Hippocampal formation (tissue), 2 donors: ENCODE measurements around the gene PRCP.

ENCODE experiments used
- DNase-seq, 2 donors: peaks; one replicate each; lab custom pipeline; 2025; lab: John Stamatoyannopoulos, UW

PRCP gene

DNA sequence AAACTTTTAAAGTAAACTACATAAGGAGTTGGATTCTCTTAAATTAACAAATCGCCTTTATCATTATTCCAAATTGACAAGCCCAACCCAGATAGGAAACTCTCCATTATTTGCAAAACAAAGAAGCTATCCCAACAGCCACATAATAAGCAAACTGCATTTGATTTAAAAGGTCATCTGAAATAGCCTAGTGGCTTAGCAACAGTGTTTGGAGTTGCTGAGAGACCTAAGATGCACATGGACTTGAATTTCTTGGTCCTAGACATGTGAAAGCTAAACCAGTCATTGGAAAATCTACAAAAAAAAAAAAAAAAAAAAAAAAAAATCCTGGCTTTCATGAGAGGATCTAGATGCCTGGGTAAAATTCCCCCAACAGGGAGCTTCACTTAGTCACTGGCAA, 69.5 kb downstream of the PRCP start:
- DNase-seq = no peak

DNA sequence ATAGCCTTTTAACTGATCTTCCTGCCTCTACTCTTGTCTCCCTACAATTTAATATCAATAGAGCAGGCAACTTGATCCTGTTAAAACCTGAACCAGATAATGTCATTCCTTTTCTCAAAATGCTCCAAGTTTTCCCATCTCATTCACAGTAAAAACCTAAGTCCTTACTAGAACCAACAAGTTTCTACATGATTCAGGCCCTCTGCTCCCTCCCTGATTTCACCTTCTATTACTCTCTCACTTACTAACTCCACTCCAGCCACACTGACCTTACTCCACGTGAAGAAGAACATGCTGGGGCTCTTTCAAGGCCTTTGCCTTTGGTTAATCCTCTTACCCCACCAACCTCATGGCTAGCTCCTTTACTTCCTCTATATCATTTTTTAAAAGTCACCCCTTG, 71.1 kb downstream of the PRCP start:
- no peak for DNase-seq

DNA sequence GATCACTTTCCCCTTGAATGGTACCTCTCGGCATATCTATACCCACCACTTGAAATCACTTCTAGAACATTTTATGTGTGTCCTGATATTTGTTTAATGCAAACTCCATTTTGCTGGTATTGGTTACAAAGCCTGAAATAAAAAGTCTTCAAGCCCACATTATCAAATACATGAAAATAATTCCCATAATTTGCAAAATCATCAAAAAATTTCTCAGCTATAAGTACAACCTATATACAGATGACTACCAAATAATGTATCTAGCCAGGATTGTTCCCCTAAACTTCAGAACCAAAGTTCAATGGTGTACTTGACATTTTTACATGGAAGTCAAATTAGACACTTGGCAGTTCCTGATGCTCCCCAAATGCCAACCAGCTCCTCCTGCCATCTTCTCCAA, 71.8 kb downstream of the PRCP start:
- DNase-seq = no peak

DNA sequence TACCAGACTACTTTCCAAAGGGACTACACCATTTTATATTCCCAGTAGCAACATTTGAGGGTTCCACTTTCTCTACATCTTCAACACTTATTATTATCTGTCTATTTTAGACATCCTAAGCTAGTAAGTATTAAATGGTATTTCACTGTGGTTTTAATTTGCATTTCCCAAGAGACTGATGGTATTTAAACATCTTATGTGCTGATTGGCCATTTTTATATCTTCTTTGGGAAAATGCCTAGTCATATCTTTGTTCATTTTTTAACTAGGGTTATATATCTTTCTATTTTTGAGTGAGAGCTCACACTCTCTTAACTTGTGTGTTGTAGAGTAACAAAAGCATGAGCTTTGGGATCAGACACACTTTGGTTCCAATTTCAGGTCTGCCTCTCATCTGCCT, 73.7 kb downstream of the PRCP start:
- no peak for DNase-seq

DNA sequence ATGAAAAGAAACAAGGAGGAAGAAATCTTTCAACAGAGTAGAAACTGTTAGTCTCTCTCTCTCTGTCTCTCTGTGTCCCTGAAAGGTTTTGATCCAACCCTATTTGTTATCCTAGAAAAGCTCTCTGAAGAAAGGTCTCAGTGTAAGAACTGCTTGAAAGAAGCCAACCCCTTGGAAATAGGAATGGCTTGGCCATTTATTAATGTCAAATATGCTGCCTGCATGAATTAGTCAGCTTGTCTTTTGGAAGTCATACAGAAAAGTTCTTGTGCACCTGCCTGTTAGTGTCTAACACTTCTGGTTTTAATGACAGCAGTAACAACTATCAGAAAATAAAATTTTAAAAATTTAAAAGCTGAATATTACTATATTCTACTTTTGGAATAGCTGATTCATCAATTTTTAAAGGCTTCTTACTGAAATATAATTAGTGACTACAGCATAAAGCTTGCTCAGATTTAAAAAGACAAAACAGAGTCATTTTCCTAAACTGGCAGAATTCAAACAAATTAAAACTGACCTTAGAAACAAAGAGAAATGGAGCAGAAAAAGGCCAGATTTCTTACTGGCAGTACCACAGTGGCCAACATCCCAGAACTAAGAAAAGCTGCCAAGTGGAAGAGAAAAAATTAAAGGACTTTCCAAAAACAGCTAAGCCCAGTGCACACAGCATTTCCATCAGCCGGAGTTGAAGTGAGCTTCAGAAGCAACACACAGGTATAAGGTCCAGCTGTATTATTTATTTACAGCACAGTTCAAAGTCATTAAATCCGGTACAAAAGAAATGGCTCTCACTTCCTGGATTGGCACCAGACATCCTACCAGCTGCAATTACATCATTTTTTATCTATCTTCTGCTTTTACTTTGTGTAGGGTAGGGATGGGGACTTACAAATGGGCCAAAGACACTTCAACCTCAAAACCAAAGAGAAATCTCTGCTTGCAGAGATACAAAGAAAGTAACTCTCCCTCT, 76.3 kb downstream of the PRCP start:
- peak in 1 of 2 donors; percentile 70 for DNase-seq

DNA sequence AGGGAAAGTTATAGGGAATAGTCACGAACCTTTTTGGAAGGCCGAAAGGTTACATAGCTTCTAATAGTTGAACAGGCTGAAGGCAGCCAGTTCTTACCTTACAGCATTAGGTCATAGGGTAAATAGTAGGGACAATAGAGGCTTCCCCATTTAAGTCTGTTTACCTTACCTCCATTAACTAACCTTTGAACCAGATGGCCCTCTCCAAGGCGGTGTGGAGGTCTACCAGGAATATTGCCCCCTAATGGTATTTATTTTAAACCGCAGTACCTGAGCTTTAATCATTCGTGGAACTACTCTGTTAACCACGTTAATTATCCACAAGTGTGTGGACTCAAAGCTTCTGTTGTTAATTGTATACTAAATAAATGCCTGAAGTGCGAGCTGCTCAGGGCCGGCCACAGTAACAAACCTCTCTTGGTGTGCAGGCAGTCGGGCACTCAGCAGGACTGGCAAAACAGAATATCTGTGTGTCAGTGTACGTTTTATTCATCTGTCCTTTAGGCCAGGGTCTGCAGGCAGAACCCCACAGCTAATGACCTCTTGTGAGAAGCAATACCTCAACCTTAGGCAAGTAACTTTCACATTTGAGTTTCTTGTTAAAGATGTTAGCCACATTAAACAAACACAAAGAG, 81.7 kb downstream of the PRCP start:
- DNase-seq = no peak

DNA sequence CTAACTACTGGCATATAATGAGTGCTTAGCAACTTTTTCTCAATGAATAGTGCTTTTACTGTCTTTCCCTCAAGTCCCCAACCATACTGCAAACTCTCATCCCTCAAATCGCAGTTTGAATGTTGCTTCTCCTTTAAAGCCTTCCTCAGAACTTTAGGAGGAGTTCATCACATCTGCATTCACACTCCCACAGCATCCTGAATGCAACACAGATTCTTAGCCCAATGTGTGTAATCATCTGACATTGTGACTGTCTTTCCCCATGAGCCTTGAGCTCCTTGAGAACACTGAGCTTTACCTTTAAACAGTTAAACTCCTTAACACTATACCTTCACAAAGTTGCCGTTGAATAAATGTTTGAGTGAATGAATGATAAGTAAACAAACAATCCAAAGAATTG, 84.8 kb downstream of the PRCP start:
- no peak for DNase-seq

DNA sequence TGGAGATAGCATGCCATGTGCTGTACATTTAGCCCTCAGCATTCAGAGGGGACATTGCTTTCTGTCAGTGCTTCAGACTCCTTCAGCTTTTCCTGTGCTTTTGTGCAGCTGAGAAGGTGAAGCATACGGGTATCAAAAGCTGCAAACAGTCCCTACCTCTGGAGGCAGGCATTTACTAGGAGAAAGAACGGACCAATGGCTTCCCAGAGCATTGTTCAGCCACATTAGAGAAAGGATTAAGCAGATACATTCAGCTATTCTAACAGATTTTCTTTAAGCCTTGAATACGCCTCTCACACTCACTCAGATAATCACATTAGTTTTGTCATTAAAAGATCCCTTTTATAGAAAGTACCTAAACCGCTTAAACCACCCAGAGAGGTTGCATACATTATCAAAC, 85.9 kb downstream of the PRCP start:
- DNase-seq = no peak

DNA sequence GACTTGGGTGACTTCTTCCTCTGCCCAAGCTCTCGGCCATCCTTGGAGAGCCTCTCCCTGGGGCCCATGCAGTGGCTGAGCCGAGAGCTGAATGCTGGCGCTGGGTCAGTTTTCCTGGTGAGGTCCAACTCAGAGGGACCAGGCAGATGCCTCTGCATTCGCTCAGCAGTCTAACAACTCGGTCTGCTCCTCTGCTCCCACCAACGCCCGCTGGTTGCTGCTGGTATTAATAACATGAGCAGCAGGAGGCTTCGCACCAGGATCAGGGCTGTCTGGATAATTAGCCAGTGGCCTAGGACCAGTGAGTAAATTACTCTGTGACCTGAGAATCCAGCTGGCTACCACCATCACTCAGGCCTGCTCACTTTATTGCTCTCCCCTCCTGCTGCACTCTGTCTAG, 88.9 kb downstream of the PRCP start:
- DNase-seq = no peak

DNA sequence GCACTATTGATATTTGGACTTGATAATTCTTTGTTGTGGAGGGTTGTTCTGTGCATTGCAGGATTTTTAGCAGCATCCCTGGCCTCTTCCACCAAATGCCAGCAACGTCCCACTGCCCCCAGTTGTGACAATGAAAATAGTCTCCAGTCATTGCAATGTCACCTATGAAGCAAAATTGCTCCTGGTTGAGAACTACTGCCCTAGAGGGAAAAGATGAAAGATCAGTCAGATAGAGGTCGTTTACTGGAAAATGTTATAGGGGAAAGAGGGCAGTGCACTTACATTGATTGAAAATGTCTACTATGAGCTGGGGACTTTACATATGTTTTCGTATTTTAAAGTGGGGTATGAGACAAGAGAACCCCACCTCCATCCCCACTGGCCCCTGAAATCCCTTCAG, 89.5 kb downstream of the PRCP start:
- DNase-seq = no peak

DNA sequence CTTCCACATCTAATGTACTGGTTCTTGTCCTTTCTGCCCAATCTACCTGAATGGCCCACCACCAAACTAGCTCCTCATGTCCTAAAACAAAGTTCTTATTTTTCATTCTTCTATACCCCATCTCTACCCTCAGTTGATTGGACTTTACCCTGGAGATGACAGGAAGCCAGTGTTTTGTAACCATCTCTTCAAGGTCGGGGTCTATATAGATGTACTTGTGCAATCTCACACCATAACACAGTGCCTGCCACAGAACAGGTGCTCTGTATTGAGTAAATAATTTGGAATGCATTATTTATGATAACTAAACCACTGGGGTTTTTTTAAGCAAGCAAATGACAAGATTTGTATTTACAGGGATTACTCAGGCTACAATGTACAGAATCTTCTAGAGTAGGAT, 89.9 kb downstream of the PRCP start:
- no peak for DNase-seq

DNA sequence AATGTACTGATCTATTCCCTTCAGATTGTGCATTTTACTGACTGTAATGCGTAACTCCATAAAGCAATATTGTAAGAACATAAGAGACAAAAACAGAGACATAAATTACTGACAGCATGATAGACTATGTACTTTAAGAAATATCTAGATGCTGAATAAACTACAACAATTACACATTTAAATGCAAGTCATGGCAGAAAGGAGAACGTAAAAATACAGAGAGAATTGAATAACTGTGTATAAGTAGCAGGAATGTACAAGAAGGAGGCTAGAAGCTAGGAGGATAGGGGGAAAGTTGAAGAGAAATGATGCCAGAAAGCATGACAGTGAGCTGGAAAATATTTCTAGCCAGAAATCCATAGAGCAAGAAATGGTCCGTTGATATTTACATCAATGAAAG, 92.6 kb downstream of the PRCP start:
- DNase-seq = no peak

DNA sequence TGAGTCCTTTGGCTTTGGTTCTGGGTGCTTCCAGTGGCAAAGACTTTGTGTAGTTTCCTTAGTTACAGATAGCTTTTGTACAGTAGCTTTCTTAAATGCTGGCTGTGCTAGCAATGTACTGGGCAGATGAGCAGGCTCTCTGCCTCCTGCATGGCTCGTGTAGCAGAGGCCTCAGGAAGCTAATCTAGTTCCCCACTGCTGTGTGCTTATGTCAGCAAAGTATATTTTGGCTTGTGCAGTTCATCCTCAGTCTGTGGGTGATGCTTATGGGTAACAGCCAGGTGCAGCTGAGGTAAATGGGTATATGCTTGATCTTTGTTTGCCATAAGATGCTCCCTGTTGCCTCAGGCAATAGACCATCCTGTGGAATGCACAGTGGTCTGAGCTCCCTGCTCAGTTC, 97.5 kb downstream of the PRCP start:
- DNase-seq = no peak

DNA sequence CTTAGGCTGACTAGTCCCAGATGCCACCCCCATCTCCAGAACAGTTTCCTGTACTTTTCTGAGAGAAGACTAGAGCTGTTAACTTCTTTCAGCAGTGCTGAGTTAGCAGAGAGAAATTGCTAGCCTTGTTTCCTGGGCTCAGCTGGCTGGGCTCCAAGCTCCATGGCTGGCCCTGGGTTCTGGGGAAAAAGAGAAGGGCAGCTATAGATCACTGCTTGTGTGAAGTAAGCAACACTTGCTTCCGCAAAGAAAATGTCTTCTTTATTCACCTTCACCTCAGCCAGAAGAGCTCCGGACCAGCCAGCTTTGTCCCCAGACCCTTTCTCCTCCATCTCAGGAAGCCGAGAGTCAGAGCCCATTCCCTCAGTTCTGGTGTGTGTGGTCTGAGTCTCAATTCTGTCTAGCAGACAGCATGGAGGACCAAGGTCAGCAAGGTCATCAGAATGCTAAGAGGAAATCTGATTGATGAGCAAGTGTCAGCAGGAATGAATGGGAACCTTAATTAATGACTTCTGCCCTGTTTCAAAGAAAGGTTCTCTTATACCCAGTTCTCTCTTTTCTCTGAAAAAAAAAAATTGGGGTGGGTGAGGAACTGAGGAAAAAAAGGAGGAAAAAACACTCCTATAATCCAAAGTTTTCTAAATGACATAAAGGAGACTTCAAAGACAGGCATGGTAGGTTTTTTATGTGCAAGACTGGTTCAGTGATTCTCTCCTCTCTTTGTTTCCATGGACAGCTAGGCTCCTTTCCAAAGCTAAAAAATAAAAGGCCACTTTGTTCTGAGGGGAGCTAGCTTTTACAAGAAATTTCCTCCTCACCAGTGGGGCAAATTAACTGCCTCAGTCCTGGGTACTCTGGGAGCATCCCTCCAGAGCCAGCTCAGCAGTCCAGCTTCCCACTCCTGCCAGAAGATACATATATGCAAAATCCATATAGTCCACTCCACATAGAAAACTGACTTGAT, 103.0 kb downstream of the PRCP start:
- peak; percentile 63 to 93 for DNase-seq

DNA sequence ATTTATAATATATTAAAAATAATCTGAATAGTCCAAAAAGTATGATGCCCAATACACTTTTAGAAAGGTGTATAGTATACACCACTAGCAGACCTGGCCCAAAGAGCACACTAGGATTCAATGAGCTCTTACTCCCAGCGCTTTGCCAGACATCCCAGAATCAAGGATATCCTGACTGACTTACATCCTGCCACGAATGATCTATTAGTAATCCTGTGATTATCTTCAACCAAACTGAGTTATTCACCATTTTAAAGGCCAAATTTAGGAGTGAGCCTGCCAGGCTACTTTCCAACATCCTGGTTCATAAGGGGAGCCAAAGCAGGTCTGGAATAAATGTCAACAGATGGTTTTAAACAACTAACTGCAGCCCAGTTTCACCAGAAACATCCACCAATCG, 105.7 kb downstream of the PRCP start:
- no peak for DNase-seq

DNA sequence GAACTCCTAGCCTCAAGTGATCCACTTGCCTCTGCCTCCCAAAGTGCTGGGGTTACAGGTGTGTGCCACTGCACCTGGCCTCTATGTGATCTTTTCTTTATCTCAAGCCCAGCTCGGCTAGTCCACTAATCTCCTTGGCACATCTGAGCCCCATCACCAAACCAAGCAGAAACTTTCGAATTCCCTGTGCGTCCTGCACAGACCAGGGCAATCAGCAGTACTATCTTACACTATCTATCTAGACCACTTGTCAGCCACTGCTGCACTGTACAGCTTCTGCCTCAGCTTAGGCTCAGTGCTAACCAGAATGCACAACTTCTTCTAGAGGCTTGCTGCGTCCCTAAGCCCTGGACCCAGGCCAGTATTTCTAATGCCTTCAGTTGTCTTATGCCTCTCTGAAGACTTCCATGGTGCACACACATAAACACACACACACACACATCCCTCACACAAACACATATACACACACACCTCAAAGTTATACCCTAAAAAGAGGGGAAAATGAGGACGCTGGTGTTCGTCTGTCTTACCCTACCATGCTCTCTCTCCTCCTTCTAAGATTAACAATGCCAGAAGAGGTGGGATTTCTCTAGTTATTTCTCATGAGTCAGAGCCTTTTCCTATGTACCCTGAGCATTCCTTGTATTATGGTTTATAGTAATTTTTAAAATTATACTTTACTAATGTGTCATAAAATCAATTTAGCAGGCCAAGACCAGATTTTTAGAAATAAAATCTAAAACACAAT, 107.2 kb downstream of the PRCP start:
- DNase-seq = no peak

DNA sequence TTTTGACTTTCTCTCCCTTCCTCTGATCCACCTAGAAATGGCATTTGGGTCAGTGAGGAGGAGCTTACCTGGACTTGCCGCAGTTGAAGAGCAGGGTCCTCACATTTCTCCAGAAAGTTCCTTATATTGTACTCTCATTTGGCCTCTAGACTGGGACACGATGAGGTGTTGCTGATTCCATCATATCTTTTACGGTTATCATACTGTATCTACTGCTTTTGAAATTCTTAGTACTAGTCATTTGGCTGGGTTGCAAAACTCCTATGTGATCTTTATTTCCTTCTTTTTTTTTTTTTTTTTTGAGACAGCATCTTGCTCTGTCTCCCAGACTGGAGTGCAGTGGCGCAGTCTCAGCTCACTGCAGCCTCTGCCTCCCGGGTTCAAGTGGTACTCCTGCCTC, 107.9 kb downstream of the PRCP start:
- no peak for DNase-seq

DNA sequence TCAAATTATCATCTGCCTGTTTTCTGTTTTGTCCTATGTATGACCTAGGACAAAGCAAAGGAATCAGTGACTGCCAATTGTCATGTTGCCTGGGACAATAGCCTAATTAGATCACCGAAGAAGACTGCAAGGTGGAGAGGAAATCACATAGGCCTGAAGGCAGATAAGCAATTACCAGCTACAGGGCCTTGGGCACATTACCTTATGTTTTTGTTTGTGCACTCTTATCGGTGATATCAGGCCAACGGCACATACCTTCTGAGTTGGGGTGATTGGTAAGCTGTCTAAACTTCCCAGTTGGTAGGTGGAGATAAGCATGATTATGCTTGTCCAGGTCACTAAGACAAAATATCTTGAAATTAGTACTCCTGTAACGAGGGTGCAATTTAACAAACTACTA, 108.5 kb downstream of the PRCP start:
- DNase-seq = no peak

DNA sequence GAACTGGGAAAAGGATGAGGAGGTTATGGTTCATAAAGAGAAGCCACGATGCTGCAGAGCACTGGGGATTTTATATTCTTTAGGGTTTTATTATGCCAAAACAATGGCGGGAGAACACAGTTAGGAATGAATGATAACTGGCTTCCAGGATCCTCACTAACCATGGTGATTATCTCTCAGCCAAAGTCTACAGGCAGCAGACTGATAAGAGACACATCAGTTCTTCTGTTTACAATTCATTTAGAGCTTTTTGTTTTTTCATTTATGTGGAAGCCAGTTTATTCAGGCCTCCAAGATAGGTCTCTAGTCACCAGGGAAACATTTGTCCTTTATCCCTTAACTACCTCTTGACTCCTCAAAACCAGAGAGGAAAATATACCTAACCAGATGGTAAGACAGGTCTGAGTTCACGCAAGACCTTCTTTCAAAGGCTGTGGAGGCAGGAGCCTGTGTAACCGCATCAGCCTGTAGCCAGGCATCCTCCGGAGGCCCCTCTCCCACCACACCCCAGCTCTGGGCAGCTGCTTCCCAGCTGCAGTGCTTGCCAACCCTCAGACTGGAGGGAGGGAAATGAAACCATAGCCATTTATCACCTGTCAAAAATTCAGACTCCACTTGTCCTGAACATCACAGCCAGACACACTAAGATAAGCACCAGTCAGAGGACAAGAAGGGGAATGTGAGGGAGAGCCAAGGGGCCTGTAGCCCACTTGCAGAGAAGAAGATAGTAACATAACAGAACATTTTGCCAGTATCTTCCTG, 109.3 kb downstream of the PRCP start:
- DNase-seq = no peak

DNA sequence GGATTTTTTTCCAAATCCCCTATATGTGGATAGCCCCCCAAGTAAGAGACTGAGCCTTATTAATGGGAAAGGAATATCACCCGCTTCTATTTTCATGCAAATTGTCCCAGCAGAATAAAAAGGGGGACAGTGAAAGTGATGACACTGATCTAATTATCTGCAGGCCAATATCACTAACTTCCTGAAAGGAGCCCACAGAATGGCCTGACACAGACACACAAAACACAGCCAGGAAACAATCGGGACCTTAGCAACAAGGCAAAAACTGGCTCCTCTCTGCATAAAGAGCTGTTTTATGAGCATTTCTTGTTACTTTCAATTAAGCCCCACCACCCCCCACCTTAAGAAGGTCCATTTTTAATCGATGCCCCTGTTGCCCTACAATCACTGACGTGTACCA, 112.2 kb downstream of the PRCP start:
- DNase-seq = no peak

DNA sequence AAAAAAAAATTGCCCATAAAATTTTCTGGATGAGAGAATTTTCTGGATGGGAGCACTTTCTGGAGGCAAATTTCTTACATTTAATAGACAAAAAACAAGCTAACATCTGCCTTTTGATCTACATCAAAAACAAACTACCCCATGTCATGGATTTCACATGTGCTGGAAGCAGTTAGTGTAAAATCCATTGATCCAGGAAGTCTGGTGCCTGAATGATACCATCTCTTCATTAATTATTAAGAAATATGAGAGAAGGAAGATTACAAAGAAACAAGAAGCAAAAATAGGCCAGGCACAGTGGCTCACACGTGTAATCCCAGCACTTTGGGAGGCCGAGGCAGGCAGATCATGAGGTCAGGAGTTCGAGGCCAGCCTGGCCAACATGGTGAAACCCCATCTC, 113.4 kb downstream of the PRCP start:
- DNase-seq = no peak
